Neutrophil (primary cell): ENCODE data around the gene RFNG.

Source experiments
- H3K27ac ChIP-seq: fragments of 200-600 bp; sonication (generic); 2 replicates; pipeline ENCODE4 v1.5.1; 2016; ENCODE audit warnings: mild to moderate bottlenecking, moderate library complexity
- H3K27me3 ChIP-seq: fragments of 200-600 bp; sonication (generic); 2 replicates; pipeline ENCODE4 v1.6.0; 2016; ENCODE audit warnings: mild to moderate bottlenecking
- H3K36me3 ChIP-seq: fragments of 200-600 bp; sonication (generic); 2 replicates; pipeline ENCODE4 v1.5.1; 2017
- H3K4me1 ChIP-seq, 2 experiments: fragments of 200-600 bp in 1 of 2; sonication (generic) in 1 of 2; 1 replicate in 1 of 2; 2 replicates in 1 of 2; pipeline versions ENCODE4 v1.5.1 to v1.6.1; 2013 to 2016; ENCODE audit warnings: low read depth in 1 of 2, low read length in 1 of 2, mild to moderate bottlenecking in 1 of 2, moderate library complexity in 1 of 2; ENCODE audit not compliant: control insufficient read depth in 1 of 2, insufficient read depth in 1 of 2
- H3K4me3 ChIP-seq, 2 experiments: fragments of 200-600 bp in 1 of 2; sonication (generic) in 1 of 2; 1 replicate in 1 of 2; 2 replicates in 1 of 2; pipeline ENCODE4 v1.5.1; 2013 to 2016; ENCODE audit warnings: low read depth in 1 of 2, low read length in 1 of 2, mild to moderate bottlenecking in 1 of 2, moderate library complexity in 1 of 2
- H3K9me3 ChIP-seq: fragments of 200-600 bp; sonication (generic); 2 replicates; pipeline ENCODE4 v1.5.1; 2016
- TF ChIP-seq, protein P1 (sequence below): fragments of 200-600 bp; sonication (generic); IDR thresholded peaks from 2 replicates; pipeline ENCODE4 v1.5.1; 2016; ENCODE audit warnings: antibody characterized with exemption

The RFNG gene

GRCh38 chr17:82086941-82087906 is 35.6 kb upstream of the RFNG start:
- Histone ChIP-seq H3K27ac (no peak overlapping the region), H3K36me3 (peaks cover 57% of the 10 kb centered on the region), H3K4me1 (no peaks in the 10 kb centered on the region), H3K27me3 (no peaks in the 10 kb centered on the region), H3K4me3 (no peak overlapping the region), H3K9me3 (no peaks in the 10 kb centered on the region)
- TF ChIP-seq, protein P1, sequence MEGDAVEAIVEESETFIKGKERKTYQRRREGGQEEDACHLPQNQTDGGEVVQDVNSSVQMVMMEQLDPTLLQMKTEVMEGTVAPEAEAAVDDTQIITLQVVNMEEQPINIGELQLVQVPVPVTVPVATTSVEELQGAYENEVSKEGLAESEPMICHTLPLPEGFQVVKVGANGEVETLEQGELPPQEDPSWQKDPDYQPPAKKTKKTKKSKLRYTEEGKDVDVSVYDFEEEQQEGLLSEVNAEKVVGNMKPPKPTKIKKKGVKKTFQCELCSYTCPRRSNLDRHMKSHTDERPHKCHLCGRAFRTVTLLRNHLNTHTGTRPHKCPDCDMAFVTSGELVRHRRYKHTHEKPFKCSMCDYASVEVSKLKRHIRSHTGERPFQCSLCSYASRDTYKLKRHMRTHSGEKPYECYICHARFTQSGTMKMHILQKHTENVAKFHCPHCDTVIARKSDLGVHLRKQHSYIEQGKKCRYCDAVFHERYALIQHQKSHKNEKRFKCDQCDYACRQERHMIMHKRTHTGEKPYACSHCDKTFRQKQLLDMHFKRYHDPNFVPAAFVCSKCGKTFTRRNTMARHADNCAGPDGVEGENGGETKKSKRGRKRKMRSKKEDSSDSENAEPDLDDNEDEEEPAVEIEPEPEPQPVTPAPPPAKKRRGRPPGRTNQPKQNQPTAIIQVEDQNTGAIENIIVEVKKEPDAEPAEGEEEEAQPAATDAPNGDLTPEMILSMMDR = no peak

- no peaks in the 10 kb centered on the region for H3K4me1 ChIP-seq
- H3K27me3 ChIP-seq = no peaks in the 10 kb centered on the region
- H3K27ac ChIP-seq = no peak overlapping the region
- H3K9me3 ChIP-seq = no peaks in the 10 kb centered on the region
- H3K4me3 ChIP-seq = no peak overlapping the region
- TF ChIP-seq, protein P1 = no peak
- peaks cover 61% of the 10 kb centered on the region for H3K36me3 ChIP-seq
Observed at GRCh38 chr17:82085931-82086764, 34.5 kb upstream of the RFNG start.

DNA sequence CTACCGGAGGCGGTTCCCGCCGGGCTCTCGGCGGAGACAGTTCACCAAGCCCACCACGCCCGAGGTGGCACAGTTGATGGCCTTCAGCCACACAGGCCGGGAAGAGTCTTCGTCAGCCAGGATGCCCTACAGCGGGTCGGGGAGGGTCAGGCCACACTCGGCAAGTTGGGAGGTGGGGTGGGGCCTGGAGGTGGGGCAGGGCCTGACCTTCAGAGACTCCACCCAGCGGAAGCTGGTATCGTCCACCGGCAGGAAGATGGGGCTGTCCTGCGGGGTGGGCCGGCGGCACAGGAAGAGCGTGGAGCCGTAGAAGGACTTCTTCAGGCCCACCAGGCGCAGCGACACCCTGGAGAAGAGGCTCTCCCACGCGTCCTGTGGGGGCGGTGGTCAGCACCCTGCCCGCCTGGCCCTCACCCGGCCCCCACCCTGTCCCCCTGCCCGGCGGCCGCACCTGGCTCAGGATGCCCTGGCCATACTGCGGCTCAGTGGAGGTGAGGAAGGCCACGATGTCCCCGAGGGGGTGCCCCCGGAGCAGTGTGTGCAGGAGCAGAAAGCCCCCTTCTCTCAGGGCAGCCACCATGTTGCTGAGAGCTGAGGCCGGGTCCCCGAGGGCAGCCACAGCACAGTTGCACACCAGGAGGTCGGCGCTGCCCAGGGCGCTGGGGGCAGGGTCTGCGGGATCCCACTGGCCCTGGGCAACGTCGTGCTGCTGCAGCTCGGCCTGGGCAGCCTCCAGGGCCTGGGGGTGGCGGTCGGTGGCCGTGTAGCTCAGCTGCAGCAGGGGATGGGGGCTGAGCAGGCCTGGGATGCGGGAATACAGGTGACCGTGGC is 33.6 kb upstream of the RFNG start:
- TF ChIP-seq, protein P1 = no peak
- no peak overlapping the region for H3K27ac ChIP-seq
- H3K9me3 ChIP-seq = no peaks in the 10 kb centered on the region
- H3K27me3 ChIP-seq = no peaks in the 10 kb centered on the region
- peaks cover 68% of the 10 kb centered on the region for H3K36me3 ChIP-seq
- H3K4me1 ChIP-seq = no peaks in the 10 kb centered on the region
- no peak overlapping the region for H3K4me3 ChIP-seq

DNA sequence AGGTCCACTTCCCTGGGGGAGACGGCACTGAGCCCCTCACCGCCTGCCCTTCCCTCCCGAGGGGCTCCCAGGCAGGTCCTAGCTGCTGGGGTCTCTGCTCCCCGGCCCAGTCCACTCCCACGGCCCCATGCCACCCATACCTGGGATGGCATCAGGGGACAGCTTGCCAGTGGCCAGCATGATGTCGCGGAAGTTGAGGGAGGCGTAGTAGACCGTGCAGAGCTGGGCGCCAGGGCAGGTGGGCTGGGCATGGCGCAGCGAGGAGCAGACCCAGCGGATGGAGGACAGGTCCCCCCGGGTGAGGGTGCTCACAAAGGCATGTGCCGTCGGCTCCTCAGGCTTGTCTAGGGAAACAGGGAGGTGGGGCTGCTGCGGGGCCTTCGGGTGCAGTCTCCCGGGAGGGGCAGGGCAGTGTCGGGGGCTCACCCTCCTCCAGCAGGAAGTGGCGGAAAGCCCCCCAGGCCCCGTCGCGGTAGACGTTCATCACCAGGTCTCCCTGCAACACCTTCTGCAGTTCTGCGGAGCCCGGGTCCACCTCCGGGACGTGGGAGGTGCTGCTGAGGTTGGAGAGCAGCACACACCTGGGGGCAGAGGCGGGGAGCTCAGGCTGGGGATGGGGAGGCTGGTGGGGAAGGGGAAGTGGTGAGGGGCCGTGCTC is 32.9 kb upstream of the RFNG start:
- H3K27me3 ChIP-seq = no peaks in the 10 kb centered on the region
- H3K4me3 ChIP-seq = no peak overlapping the region

More for the DNA sequence above, 32.9 kb upstream of the RFNG start:
- no peaks in the 10 kb centered on the region for H3K4me1 ChIP-seq
- H3K27ac ChIP-seq = no peak overlapping the region
- TF ChIP-seq, protein P1 = no peak
- H3K36me3 ChIP-seq = peaks cover 68% of the 10 kb centered on the region
- H3K9me3 ChIP-seq = no peaks in the 10 kb centered on the region
